ENCODE results near the gene ACSS2.

The ACSS2 gene

GRCh38 chr20:34970846-34971560, 94.6 kb downstream of the ACSS2 start:
- in situ Hi-C loops (cut with HindIII; ENCODE audit: low sequenced_read_pairs), result no loop called here

- in situ Hi-C loops (cut with HindIII; ENCODE audit: low sequenced_read_pairs), result no loop called here
Measured at GRCh38 chr20:34971561-34972235, 95.3 kb downstream of the ACSS2 start.

GRCh38 chr20:34974246-34974645, 97.8 kb downstream of the ACSS2 start:
- in situ Hi-C loops (cut with HindIII; ENCODE audit: low sequenced_read_pairs), result no loop called here

GRCh38 chr20:34976286-34976685, 99.9 kb downstream of the ACSS2 start:
- in situ Hi-C loops (cut with HindIII; ENCODE audit: low sequenced_read_pairs), result no loop called here

Measured in endothelial cell of hepatic sinusoid (primary cell).